ENCODE data around the gene VNN1. TPM values are rescaled to one million over a fixed set of nuclear protein-coding genes. Genes with fewer than 3 reads are reported as not detected.

Gene VNN1
- total RNA-seq, 1 experiment from 2014 or later = not detected

- Histone ChIP-seq H3K79me2 (ENCODE audit: insufficient read depth, low read length) (no peaks in the 10 kb centered on the region), H3K4me1 (ENCODE audit: control insufficient read depth in 1 of 2, insufficient read depth in 2 of 2, low read length in 2 of 2) (no peaks in the 10 kb centered on the region), H3K9ac (ENCODE audit: low read length) (no peak overlapping the region), H3K4me2 (ENCODE audit: low read length) (no peak overlapping the region), H3K27me3 (ENCODE audit: insufficient read depth, low read length) (no peaks in the 10 kb centered on the region), H4K20me1 (ENCODE audit: insufficient read depth) (no peaks in the 10 kb centered on the region), H3K27ac (ENCODE audit: low read depth, low read length) (no peak overlapping the region), H3K36me3 (ENCODE audit: control insufficient read depth in 1 of 2, insufficient read depth in 2 of 2, low read length in 2 of 2) (no peaks in the 10 kb centered on the region), H3K4me3 (replicated peaks in 1 of 2; ENCODE audit: low read depth in 1 of 2, low read length in 2 of 2) (no peak overlapping the region), H3K9me3 (ENCODE audit: control insufficient read depth in 1 of 2, insufficient read depth in 1 of 2, low read depth in 1 of 2, low read length in 2 of 2) (no peaks in the 10 kb centered on the region), H3K9me2 (ENCODE audit: insufficient read depth) (0 out of 2 replicates have a peak, but pooled peaks cover 3% of the 10 kb centered on the region), H2AFZ (ENCODE audit: low read depth, low read length, poor library complexity, severe bottlenecking) (no peak overlapping the region)
- ATAC-seq (no peak), DNase-seq (ENCODE audit: low read depth, low spot score) (no peak)
- CTCF ChIA-PET = no interaction called here
- BruUV-seq (replicated peaks) = no TSS peak
- POLR2A ChIA-PET = no interaction called here
- RAD21 ChIA-PET (ENCODE audit: low non-redundant PET in 1 of 2, low total read pairs in 2 of 2, uncharacterized antibody in 2 of 2, unreplicated experiment in 2 of 2) = no interaction called here
- no peak for TF ChIP-seq POLR2A (IDR thresholded peaks at IDR 0.05; ENCODE audit: borderline replicate concordance, extremely low read depth, insufficient read depth, insufficient read length)
- TF ChIP-seq ZNF274 (IDR thresholded peaks at IDR 0.05; ENCODE audit: low read depth, low read length) = no peak
- no peak for TF ChIP-seq EZH2phosphoT487 (IDR thresholded peaks at IDR 0.05; ENCODE audit: borderline replicate concordance)
- no peak for TF ChIP-seq EZH2 (IDR thresholded peaks at IDR 0.05)
- TF ChIP-seq CTCF (IDR thresholded peaks at IDR 0.05 in 2 of 3, conservative IDR thresholded peaks at IDR 0.05 in 1 of 3; ENCODE audit: borderline replicate concordance in 1 of 3, insufficient read depth in 1 of 3, low read depth in 2 of 3, low read length in 2 of 3) = no peak
- intact Hi-C loops (cut with micrococcal nuclease) = no loop called here
Observed at GRCh38 chr6:132648828-132649227, 65.0 kb downstream of the VNN1 start.

- no peaks in the 10 kb centered on the region for H3K4me1 ChIP-seq (ENCODE audit: control insufficient read depth in 1 of 2, insufficient read depth in 2 of 2, low read length in 2 of 2)
- no peak overlapping the region for H2AFZ ChIP-seq (ENCODE audit: low read depth, low read length, poor library complexity, severe bottlenecking)
- H3K27ac ChIP-seq (ENCODE audit: low read depth, low read length) = no peak overlapping the region
- no peaks in the 10 kb centered on the region for H3K36me3 ChIP-seq (ENCODE audit: control insufficient read depth in 1 of 2, insufficient read depth in 2 of 2, low read length in 2 of 2)
- H3K9me3 ChIP-seq (ENCODE audit: control insufficient read depth in 1 of 2, insufficient read depth in 1 of 2, low read depth in 1 of 2, low read length in 2 of 2) = no peaks in the 10 kb centered on the region
- no TSS peak for BruUV-seq (replicated peaks)
- no peak overlapping the region for H3K4me2 ChIP-seq (ENCODE audit: low read length)
- H3K79me2 ChIP-seq (ENCODE audit: insufficient read depth, low read length) = no peaks in the 10 kb centered on the region
- intact Hi-C loops (cut with micrococcal nuclease) = no loop called here
- CTCF ChIA-PET = no interaction called here
- no peak overlapping the region for H3K4me3 ChIP-seq (replicated peaks in 1 of 2; ENCODE audit: low read depth in 1 of 2, low read length in 2 of 2)
- RAD21 ChIA-PET (ENCODE audit: low non-redundant PET in 1 of 2, low total read pairs in 2 of 2, uncharacterized antibody in 2 of 2, unreplicated experiment in 2 of 2) = no interaction called here
- H3K9me2 ChIP-seq (ENCODE audit: insufficient read depth) = 0 out of 2 replicates have a peak, but pooled peaks cover 3% of the 10 kb centered on the region
- no peaks in the 10 kb centered on the region for H4K20me1 ChIP-seq (ENCODE audit: insufficient read depth)
- DNase-seq (ENCODE audit: low read depth, low spot score) (no peak), ATAC-seq (no peak)
- POLR2A ChIA-PET = no interaction called here
- no peaks in the 10 kb centered on the region for H3K27me3 ChIP-seq (ENCODE audit: insufficient read depth, low read length)
- no peak overlapping the region for H3K9ac ChIP-seq (ENCODE audit: low read length)
- no peak for TF ChIP-seq ATF3 (IDR thresholded peaks at IDR 0.05)
- no peak for TF ChIP-seq EGR1 (IDR thresholded peaks at IDR 0.05; ENCODE audit: low read depth)
- no peak for TF ChIP-seq ZFX (IDR thresholded peaks at IDR 0.05)
Observed at GRCh38 chr6:132648356-132648755, 65.5 kb downstream of the VNN1 start.

All from HCT116 (cell line).